ENCODE results near the gene AFAP1.

AFAP1 gene

GRCh38 chr4:7801641-7802040, 138.0 kb downstream of the AFAP1 start:
- peaks cover 20 to 31% of the 10 kb centered on the region in 2 donors for H3K36me3 ChIP-seq (ENCODE audit: control insufficient read depth in 2 of 2, insufficient read depth in 2 of 2, low read length in 2 of 2)
- no peaks in the 10 kb centered on the region for H3K27me3 ChIP-seq (ENCODE audit: control insufficient read depth in 1 of 2, insufficient read depth in 2 of 2, low read length in 2 of 2)
- H3K27ac ChIP-seq (ENCODE audit: low read length): no peak overlapping the region
- H3K4me3 ChIP-seq (ENCODE audit: low read length in 2 of 2): no peak overlapping the region
- H3K9me3 ChIP-seq (ENCODE audit: control insufficient read depth in 2 of 2, low read length in 2 of 2): no peaks in the 10 kb centered on the region
- H3K9ac ChIP-seq (ENCODE audit: low read length in 2 of 2): no peak overlapping the region
- H3K4me1 ChIP-seq (ENCODE audit: control insufficient read depth, insufficient read depth, low read length): peaks cover 33% of the 10 kb centered on the region

DNA sequence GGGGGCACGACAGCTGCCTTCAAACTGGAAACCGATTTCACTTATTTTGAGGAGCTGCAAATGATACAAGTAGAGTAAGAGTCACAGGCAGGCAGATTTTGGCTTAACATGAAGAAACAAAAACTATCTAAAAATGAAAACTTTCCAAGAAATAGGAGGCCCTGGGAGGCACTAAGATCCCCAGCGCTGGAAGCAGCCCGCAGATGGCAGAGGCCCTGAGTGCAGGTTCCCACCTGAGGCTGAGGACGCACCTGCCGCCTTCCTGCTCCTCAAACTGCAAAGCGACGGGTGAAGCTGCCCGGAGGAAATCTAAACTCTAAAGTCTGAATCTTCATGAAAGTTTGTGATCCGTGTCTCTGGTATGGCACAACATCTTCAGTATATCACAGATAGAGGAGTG, 138.7 kb downstream of the AFAP1 start:
- Histone ChIP-seq H3K27me3 (ENCODE audit: control insufficient read depth in 1 of 2, insufficient read depth in 2 of 2, low read length in 2 of 2) (no peaks in the 10 kb centered on the region), H3K36me3 (ENCODE audit: control insufficient read depth in 2 of 2, insufficient read depth in 2 of 2, low read length in 2 of 2) (peaks cover 20 to 31% of the 10 kb centered on the region in 2 donors), H3K4me1 (ENCODE audit: control insufficient read depth, insufficient read depth, low read length) (peaks cover 27% of the 10 kb centered on the region), H3K27ac (ENCODE audit: low read length) (no peak overlapping the region), H3K9me3 (ENCODE audit: control insufficient read depth in 2 of 2, low read length in 2 of 2) (no peaks in the 10 kb centered on the region), H3K9ac (ENCODE audit: low read length in 2 of 2) (no peak overlapping the region), H3K4me3 (ENCODE audit: low read length in 2 of 2) (no peak overlapping the region)

DNA sequence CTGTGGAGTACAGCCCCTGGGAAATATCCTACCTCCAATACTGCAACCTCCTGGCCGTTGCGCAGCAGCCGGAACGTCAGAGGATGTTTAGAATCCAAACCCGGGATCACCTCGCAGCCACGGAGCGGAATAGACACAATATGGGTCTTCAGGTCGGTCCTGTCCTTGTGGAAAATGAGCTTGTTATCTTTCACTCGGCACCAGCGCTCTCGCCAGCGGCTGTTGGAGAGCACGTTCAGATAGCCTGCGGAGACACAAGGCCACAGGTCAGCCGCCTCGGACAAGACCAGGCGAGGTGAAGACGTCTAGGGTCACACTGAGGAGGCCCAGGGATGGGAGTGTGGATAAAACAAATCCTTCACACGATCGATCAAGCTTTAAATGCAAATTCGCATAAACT, 139.3 kb downstream of the AFAP1 start:
- Histone ChIP-seq H3K4me3 (ENCODE audit: low read length in 2 of 2) (no peak overlapping the region), H3K27me3 (ENCODE audit: control insufficient read depth in 1 of 2, insufficient read depth in 2 of 2, low read length in 2 of 2) (no peaks in the 10 kb centered on the region), H3K9me3 (ENCODE audit: control insufficient read depth in 2 of 2, low read length in 2 of 2) (no peaks in the 10 kb centered on the region), H3K36me3 (ENCODE audit: control insufficient read depth in 2 of 2, insufficient read depth in 2 of 2, low read length in 2 of 2) (peaks cover 20 to 31% of the 10 kb centered on the region in 2 donors), H3K4me1 (ENCODE audit: control insufficient read depth, insufficient read depth, low read length) (peaks cover 21% of the 10 kb centered on the region), H3K27ac (ENCODE audit: low read length) (no peak overlapping the region), H3K9ac (ENCODE audit: low read length in 2 of 2) (no peak overlapping the region)

GRCh38 chr4:7799736-7800135, 139.9 kb downstream of the AFAP1 start:
- H3K4me3 ChIP-seq (ENCODE audit: low read length in 2 of 2): no peak overlapping the region
- H3K27me3 ChIP-seq (ENCODE audit: control insufficient read depth in 1 of 2, insufficient read depth in 2 of 2, low read length in 2 of 2): no peaks in the 10 kb centered on the region
- no peak overlapping the region for H3K9ac ChIP-seq (ENCODE audit: low read length in 2 of 2)
- no peak overlapping the region for H3K27ac ChIP-seq (ENCODE audit: low read length)
- H3K4me1 ChIP-seq (ENCODE audit: control insufficient read depth, insufficient read depth, low read length): peaks cover 14% of the 10 kb centered on the region
- no peaks in the 10 kb centered on the region for H3K9me3 ChIP-seq (ENCODE audit: control insufficient read depth in 2 of 2, low read length in 2 of 2)
- peaks cover 20 to 31% of the 10 kb centered on the region in 2 donors for H3K36me3 ChIP-seq (ENCODE audit: control insufficient read depth in 2 of 2, insufficient read depth in 2 of 2, low read length in 2 of 2)

DNA sequence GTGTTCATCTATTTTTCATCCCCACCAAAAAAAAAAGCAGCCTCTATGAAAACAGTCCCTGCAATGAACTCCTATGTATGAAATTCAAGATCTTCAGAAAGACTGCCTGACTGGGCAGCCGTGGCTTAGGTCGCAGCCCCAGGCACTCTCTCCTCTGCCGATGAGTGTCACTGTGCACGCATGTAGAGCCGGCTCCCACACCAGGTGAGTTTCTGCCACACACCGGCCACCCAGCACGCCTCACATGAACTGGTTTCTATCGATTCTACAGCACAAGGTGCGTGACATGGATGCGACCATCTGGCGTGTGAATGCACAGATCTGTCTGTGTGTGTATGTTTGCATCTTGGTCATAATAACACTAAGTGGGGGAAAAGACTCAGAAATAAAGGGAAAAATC, 140.4 kb downstream of the AFAP1 start:
- Histone ChIP-seq H3K27ac (ENCODE audit: low read length) (no peak overlapping the region), H3K4me1 (ENCODE audit: control insufficient read depth, insufficient read depth, low read length) (peaks cover 11% of the 10 kb centered on the region), H3K27me3 (ENCODE audit: control insufficient read depth in 1 of 2, insufficient read depth in 2 of 2, low read length in 2 of 2) (no peaks in the 10 kb centered on the region), H3K36me3 (ENCODE audit: control insufficient read depth in 2 of 2, insufficient read depth in 2 of 2, low read length in 2 of 2) (peaks cover 20 to 31% of the 10 kb centered on the region in 2 donors), H3K9me3 (ENCODE audit: control insufficient read depth in 2 of 2, low read length in 2 of 2) (no peaks in the 10 kb centered on the region), H3K9ac (ENCODE audit: low read length in 2 of 2) (no peak overlapping the region), H3K4me3 (ENCODE audit: low read length in 2 of 2) (no peak overlapping the region)

DNA sequence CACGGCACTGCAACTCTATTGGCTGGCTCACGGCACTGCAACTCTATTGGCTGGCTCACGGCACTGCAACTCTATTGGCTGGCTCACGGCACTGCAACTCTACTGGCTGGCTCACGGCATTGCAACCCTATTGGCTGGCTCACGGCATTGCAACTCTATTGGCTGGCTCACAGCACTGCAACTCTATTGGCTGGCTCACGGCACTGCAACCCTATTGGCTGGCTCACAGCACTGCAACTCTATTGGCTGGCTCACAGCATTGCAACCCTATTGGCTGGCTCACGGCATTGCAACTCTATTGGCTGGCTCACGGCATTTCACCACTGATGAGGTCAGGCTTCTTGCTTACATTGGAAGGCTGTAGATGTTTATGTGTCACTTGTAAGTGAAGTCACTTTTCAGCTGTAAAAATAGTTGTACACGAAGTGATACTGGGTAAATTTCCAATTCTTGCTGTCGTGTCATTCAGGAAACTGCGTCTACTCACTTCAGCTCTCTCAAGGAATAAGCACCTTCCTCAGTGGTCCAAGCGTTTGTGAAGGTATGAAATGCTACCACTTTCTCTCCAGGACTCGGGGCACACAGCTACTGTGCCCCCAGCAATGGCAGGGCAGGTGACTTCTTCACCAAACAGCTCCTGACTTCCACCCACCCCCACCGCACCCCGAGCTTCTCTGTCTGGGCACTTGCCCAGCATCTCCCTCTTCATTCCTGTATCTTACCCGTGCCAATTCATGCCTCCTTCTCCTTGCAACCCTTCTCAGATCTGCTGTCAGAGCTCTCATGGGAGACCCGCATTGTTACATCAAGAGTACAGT, 141.3 kb downstream of the AFAP1 start:
- Histone ChIP-seq H3K4me3 (ENCODE audit: low read length in 2 of 2) (no peak overlapping the region), H3K36me3 (ENCODE audit: control insufficient read depth in 2 of 2, insufficient read depth in 2 of 2, low read length in 2 of 2) (peaks cover 27 to 36% of the 10 kb centered on the region in 2 donors), H3K9me3 (ENCODE audit: control insufficient read depth in 2 of 2, low read length in 2 of 2) (no peaks in the 10 kb centered on the region), H3K27me3 (ENCODE audit: control insufficient read depth in 1 of 2, insufficient read depth in 2 of 2, low read length in 2 of 2) (no peaks in the 10 kb centered on the region), H3K27ac (ENCODE audit: low read length) (no peak overlapping the region), H3K9ac (ENCODE audit: low read length in 2 of 2) (no peak overlapping the region), H3K4me1 (ENCODE audit: control insufficient read depth, insufficient read depth, low read length) (peaks cover 7% of the 10 kb centered on the region)

GRCh38 chr4:7797330-7797729, 142.3 kb downstream of the AFAP1 start:
- Histone ChIP-seq H3K27me3 (ENCODE audit: control insufficient read depth in 1 of 2, insufficient read depth in 2 of 2, low read length in 2 of 2) (no peaks in the 10 kb centered on the region), H3K27ac (ENCODE audit: low read length) (no peak overlapping the region), H3K9me3 (ENCODE audit: control insufficient read depth in 2 of 2, low read length in 2 of 2) (no peaks in the 10 kb centered on the region), H3K9ac (ENCODE audit: low read length in 2 of 2) (no peak overlapping the region), H3K36me3 (ENCODE audit: control insufficient read depth in 2 of 2, insufficient read depth in 2 of 2, low read length in 2 of 2) (peaks cover 31 to 39% of the 10 kb centered on the region in 2 donors), H3K4me1 (ENCODE audit: control insufficient read depth, insufficient read depth, low read length) (peaks cover 7% of the 10 kb centered on the region), H3K4me3 (ENCODE audit: low read length in 2 of 2) (no peak overlapping the region)

DNA sequence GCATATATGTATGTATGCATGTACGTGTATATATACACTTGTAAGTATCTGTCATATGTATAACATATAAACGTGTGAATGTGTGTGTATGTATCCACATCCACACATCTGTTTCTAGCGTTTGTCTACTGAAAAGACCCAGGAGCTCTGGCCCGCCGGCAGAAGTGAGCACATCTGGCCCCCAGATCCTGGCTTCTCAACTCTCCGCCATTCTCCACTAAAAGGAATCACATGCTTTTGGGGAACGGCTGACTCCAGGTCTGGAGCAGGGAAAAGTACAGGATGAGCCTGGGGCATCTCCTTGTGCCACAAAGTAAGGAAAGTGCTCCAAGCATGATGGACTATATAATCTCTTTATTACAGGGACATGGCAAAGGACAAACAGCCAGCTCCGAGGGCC, 143.7 kb downstream of the AFAP1 start:
- no peak overlapping the region for H3K27ac ChIP-seq (ENCODE audit: low read length)
- no peak overlapping the region for H3K4me3 ChIP-seq (ENCODE audit: low read length in 2 of 2)
- no peaks in the 10 kb centered on the region for H3K27me3 ChIP-seq (ENCODE audit: control insufficient read depth in 1 of 2, insufficient read depth in 2 of 2, low read length in 2 of 2)
- H3K9me3 ChIP-seq (ENCODE audit: control insufficient read depth in 2 of 2, low read length in 2 of 2): no peaks in the 10 kb centered on the region
- H3K4me1 ChIP-seq (ENCODE audit: control insufficient read depth, insufficient read depth, low read length): peaks cover 7% of the 10 kb centered on the region
- H3K9ac ChIP-seq (ENCODE audit: low read length in 2 of 2): no peak overlapping the region
- peaks cover 33 to 44% of the 10 kb centered on the region in 2 donors for H3K36me3 ChIP-seq (ENCODE audit: control insufficient read depth in 2 of 2, insufficient read depth in 2 of 2, low read length in 2 of 2)

DNA sequence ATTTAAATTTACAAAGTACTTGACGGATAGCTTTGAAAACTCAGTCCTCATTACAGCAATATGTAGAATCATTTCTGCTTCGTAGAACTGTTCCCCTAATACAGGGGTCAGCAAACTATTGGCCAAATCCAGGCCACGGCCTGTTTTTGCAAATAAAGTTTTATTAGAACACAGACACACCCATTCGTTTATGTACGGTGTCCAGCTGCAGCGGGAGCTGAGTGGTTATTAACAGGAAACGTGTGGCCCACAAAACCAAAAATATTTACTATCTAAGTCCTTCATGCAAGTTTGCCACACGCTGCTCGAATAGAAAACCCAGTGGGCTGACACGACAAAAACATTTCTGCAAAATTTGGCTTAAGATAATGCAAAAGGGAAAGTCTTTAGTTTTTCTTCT, 146.5 kb downstream of the AFAP1 start:
- Histone ChIP-seq H3K36me3 (ENCODE audit: control insufficient read depth in 2 of 2, insufficient read depth in 2 of 2, low read length in 2 of 2) (peaks cover 19 to 20% of the 10 kb centered on the region in 2 donors), H3K9me3 (ENCODE audit: control insufficient read depth in 2 of 2, low read length in 2 of 2) (no peaks in the 10 kb centered on the region), H3K9ac (ENCODE audit: low read length in 2 of 2) (no peak overlapping the region), H3K27me3 (ENCODE audit: control insufficient read depth in 1 of 2, insufficient read depth in 2 of 2, low read length in 2 of 2) (no peaks in the 10 kb centered on the region), H3K4me1 (ENCODE audit: control insufficient read depth, insufficient read depth, low read length) (peaks cover 2% of the 10 kb centered on the region), H3K4me3 (ENCODE audit: low read length in 2 of 2) (no peak overlapping the region), H3K27ac (ENCODE audit: low read length) (no peak overlapping the region)

- Histone ChIP-seq H3K4me1 (ENCODE audit: control insufficient read depth, insufficient read depth, low read length) (peaks cover 2% of the 10 kb centered on the region), H3K4me3 (ENCODE audit: low read length in 2 of 2) (no peak overlapping the region), H3K9me3 (ENCODE audit: control insufficient read depth in 2 of 2, low read length in 2 of 2) (no peaks in the 10 kb centered on the region), H3K27ac (ENCODE audit: low read length) (no peak overlapping the region), H3K36me3 (ENCODE audit: control insufficient read depth in 2 of 2, insufficient read depth in 2 of 2, low read length in 2 of 2) (peaks cover 18 to 21% of the 10 kb centered on the region in 2 donors), H3K27me3 (ENCODE audit: control insufficient read depth in 1 of 2, insufficient read depth in 2 of 2, low read length in 2 of 2) (no peaks in the 10 kb centered on the region), H3K9ac (ENCODE audit: low read length in 2 of 2) (no peak overlapping the region)
Measured at GRCh38 chr4:7792616-7793015, 147.0 kb downstream of the AFAP1 start.

- Histone ChIP-seq H3K4me3 (ENCODE audit: low read length in 2 of 2) (no peak overlapping the region), H3K27ac (ENCODE audit: low read length) (no peak overlapping the region), H3K9me3 (ENCODE audit: control insufficient read depth in 2 of 2, low read length in 2 of 2) (no peaks in the 10 kb centered on the region), H3K27me3 (ENCODE audit: control insufficient read depth in 1 of 2, insufficient read depth in 2 of 2, low read length in 2 of 2) (no peaks in the 10 kb centered on the region), H3K4me1 (ENCODE audit: control insufficient read depth, insufficient read depth, low read length) (peaks cover 2% of the 10 kb centered on the region), H3K9ac (ENCODE audit: low read length in 2 of 2) (no peak overlapping the region), H3K36me3 (ENCODE audit: control insufficient read depth in 2 of 2, insufficient read depth in 2 of 2, low read length in 2 of 2) (peaks cover 13 to 17% of the 10 kb centered on the region in 2 donors)
Measured at GRCh38 chr4:7790999-7791398, 148.7 kb downstream of the AFAP1 start.
